HEK293 (cell line): Measurements from ENCODE around the gene HIC1.

Source experiments
- CTCF ChIP-seq: fragments of 450-650 bp; formaldehyde crosslinking; IDR thresholded peaks from 2 replicates; pipeline ENCODE4 v1.5.1; 2016; ENCODE audit warnings: missing biosample characterization, missing genetic modification characterization
- GLI2 ChIP-seq: fragments of 450-650 bp; formaldehyde crosslinking; IDR thresholded peaks from 2 replicates; pipeline ENCODE4; 2017; ENCODE audit warnings: missing biosample characterization, missing genetic modification characterization, low read depth, borderline replicate concordance
- GLIS1 ChIP-seq: fragments of 450-650 bp; formaldehyde crosslinking; IDR thresholded peaks from 2 replicates; pipeline ENCODE4 v1.5.1; 2016; ENCODE audit warnings: missing biosample characterization, missing genetic modification characterization
- HIC1 ChIP-seq: fragments of 450-650 bp; formaldehyde crosslinking; IDR thresholded peaks from 2 replicates; pipeline ENCODE4 v1.5.1; 2016; ENCODE audit warnings: missing biosample characterization, missing genetic modification characterization
- HOXC10 ChIP-seq: sonication (generic); formaldehyde crosslinking; IDR thresholded peaks from 2 replicates; pipeline ENCODE4 v1.8.1; 2023; ENCODE audit warnings: mild to moderate bottlenecking, missing genetic modification reagents
- PRDM2 ChIP-seq: fragments of 450-650 bp; formaldehyde crosslinking; IDR thresholded peaks from 2 replicates; pipeline ENCODE4 v1.5.1; 2016; ENCODE audit warnings: missing biosample characterization, missing genetic modification characterization, borderline replicate concordance
- TCF7L2 ChIP-seq: IDR thresholded peaks from 2 replicates; pipeline ENCODE4 v1.6.1; 2011; ENCODE audit warnings: low read depth, mild to moderate bottlenecking, inconsistent platforms, low read length, moderate library complexity, borderline replicate concordance
- ZBTB11 ChIP-seq: fragments of 450-650 bp; formaldehyde crosslinking; conservative IDR thresholded peaks from 2 replicates; pipeline ENCODE4 v1.5.1; 2016; ENCODE audit warnings: low read depth, missing biosample characterization, missing genetic modification characterization
- ZBTB48 ChIP-seq: fragments of 450-650 bp; formaldehyde crosslinking; IDR thresholded peaks from 2 replicates; pipeline ENCODE4 v1.5.1; 2016; ENCODE audit warnings: missing biosample characterization, missing genetic modification characterization
- ZFHX2 ChIP-seq: fragments of 450-650 bp; formaldehyde crosslinking; conservative IDR thresholded peaks from 2 replicates; pipeline ENCODE4 v1.5.1; 2016; ENCODE audit warnings: missing biosample characterization, missing genetic modification characterization
- ZFP69B ChIP-seq: fragments of 450-650 bp; formaldehyde crosslinking; IDR thresholded peaks from 2 replicates; pipeline ENCODE4 v1.5.1; 2016; ENCODE audit warnings: missing biosample characterization, missing genetic modification characterization
- ZNF26 ChIP-seq: fragments of 450-650 bp; formaldehyde crosslinking; IDR thresholded peaks from 2 replicates; pipeline ENCODE4 v1.5.1; 2016; ENCODE audit warnings: missing biosample characterization, missing genetic modification characterization
- ZNF473 ChIP-seq: fragments of 450-650 bp; formaldehyde crosslinking; IDR thresholded peaks from 2 replicates; pipeline ENCODE4 v1.5.1; 2017; ENCODE audit warnings: missing biosample characterization, missing genetic modification characterization
- ZNF600 ChIP-seq: fragments of 450-650 bp; formaldehyde crosslinking; IDR thresholded peaks from 2 replicates; pipeline ENCODE4 v1.5.1; 2016; ENCODE audit warnings: missing biosample characterization, missing genetic modification characterization
- ZNF621 ChIP-seq: fragments of 450-650 bp; formaldehyde crosslinking; IDR thresholded peaks from 2 replicates; pipeline ENCODE4 v1.5.1; 2017; ENCODE audit warnings: missing biosample characterization, missing genetic modification characterization
- ZNF660 ChIP-seq: fragments of 450-650 bp; IDR thresholded peaks from 2 replicates; pipeline ENCODE4 v1.5.1; 2018; ENCODE audit warnings: missing biosample characterization, mild to moderate bottlenecking, missing genetic modification characterization
- ZNF677 ChIP-seq: fragments of 450-650 bp; IDR thresholded peaks from 2 replicates; pipeline ENCODE4 v1.5.0; 2018; ENCODE audit warnings: missing biosample characterization, mild to moderate bottlenecking, missing genetic modification characterization, moderate library complexity
- ZSCAN30 ChIP-seq: fragments of 450-650 bp; IDR thresholded peaks from 2 replicates; pipeline ENCODE4 v1.5.1; 2018; ENCODE audit warnings: missing biosample characterization, mild to moderate bottlenecking, missing genetic modification characterization, moderate library complexity
- TF ChIP-seq, protein P1 (sequence below): fragments of 450-650 bp; formaldehyde crosslinking; IDR thresholded peaks from 2 replicates; pipeline ENCODE4 v1.5.1; 2016; ENCODE audit warnings: missing biosample characterization, missing genetic modification characterization

The HIC1 gene

DNA sequence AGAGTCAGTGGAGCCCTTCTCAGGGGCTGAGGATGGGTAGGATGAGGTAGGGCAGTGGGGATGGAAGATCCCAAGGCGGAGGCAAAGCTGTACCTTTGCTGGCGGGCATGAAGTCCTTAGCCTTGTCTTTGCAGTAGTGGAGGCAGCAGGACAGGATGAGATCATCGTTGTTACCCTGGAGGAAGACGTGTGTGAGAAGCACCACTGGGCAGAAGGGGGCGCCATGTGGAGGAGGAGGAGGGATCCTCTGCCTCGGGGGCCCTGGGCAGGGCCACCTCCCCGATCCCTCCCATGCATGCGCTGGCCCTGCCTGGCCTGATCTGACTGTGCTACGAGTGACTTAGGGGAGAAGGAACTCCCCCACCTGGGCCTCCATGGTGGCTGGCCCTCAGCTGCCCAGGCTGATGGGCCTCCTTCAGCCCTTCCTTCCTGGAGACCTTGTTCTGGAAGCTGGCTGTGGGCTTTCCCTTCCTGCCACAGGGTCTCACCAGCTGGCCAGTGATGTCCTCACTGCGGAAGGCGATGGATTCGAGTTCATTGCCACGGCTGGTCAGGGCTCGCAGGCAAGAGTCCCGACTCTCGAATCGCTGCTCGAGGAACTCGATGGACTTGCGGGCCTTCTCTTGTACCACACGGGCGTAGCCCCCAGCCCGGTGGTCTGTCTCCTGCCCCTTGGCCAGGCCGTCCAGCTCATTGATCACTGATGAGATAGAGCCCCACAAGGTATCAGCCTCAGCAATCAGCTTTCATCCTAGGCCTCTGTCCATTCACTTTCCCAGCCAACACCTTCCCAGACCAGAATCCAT, 10.3 kb downstream of the HIC1 start (continued):
- peak; percentile 47 for TF ChIP-seq ZFHX2 (tag by site-specific recombination)
- peak; percentile 77 for TF ChIP-seq CTCF (tag by site-specific recombination)
- peak; percentile 90 for TF ChIP-seq ZBTB48 (tag by site-specific recombination)
- TF ChIP-seq, protein P1, sequence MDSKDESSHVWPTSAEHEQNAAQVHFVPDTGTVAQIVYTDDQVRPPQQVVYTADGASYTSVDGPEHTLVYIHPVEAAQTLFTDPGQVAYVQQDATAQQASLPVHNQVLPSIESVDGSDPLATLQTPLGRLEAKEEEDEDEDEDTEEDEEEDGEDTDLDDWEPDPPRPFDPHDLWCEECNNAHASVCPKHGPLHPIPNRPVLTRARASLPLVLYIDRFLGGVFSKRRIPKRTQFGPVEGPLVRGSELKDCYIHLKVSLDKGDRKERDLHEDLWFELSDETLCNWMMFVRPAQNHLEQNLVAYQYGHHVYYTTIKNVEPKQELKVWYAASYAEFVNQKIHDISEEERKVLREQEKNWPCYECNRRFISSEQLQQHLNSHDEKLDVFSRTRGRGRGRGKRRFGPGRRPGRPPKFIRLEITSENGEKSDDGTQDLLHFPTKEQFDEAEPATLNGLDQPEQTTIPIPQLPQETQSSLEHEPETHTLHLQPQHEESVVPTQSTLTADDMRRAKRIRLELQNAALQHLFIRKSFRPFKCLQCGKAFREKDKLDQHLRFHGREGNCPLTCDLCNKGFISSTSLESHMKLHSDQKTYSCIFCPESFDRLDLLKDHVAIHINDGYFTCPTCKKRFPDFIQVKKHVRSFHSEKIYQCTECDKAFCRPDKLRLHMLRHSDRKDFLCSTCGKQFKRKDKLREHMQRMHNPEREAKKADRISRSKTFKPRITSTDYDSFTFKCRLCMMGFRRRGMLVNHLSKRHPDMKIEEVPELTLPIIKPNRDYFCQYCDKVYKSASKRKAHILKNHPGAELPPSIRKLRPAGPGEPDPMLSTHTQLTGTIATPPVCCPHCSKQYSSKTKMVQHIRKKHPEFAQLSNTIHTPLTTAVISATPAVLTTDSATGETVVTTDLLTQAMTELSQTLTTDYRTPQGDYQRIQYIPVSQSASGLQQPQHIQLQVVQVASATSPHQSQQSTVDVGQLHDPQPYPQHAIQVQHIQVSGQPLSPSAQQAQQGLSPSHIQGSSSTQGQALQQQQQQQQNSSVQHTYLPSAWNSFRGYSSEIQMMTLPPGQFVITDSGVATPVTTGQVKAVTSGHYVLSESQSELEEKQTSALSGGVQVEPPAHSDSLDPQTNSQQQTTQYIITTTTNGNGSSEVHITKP (tag by site-specific recombination), result peak; percentile 75
- no peak for TF ChIP-seq HOXC10 (CRISPR knock-in tag)
- TF ChIP-seq TCF7L2, result no peak
- TF ChIP-seq HIC1 (tag by site-specific recombination), result 0 out of 2 replicates have a peak, but pooled peaks have one; percentile 11
- no peak for TF ChIP-seq ZNF26 (tag by site-specific recombination)
- TF ChIP-seq GLI2 (tag by site-specific recombination), result no peak
- TF ChIP-seq ZBTB11 (tag by site-specific recombination), result no peak
- no peak for TF ChIP-seq ZNF621
- TF ChIP-seq GLIS1, result peak; percentile 70
- 0 out of 2 replicates have a peak, but pooled peaks have one; percentile 50 for TF ChIP-seq ZNF660 (tag by site-specific recombination)
- no peak for TF ChIP-seq PRDM2 (tag by site-specific recombination)
- TF ChIP-seq ZNF600 (tag by site-specific recombination), result peak; percentile 88
- TF ChIP-seq ZNF473 (tag by site-specific recombination), result no peak
- TF ChIP-seq ZNF677 (tag by site-specific recombination), result no peak
- peak; percentile 54; the same call in 1 of the 2 replicates for TF ChIP-seq ZFP69B (tag by site-specific recombination)
- no peak for TF ChIP-seq ZSCAN30 (tag by site-specific recombination)
